Measurements from ENCODE around the gene SH2D2A.
A peak's percentile ranks its signal among the peaks of the same experiment; 100 is the strongest.

The SH2D2A gene

DNA sequence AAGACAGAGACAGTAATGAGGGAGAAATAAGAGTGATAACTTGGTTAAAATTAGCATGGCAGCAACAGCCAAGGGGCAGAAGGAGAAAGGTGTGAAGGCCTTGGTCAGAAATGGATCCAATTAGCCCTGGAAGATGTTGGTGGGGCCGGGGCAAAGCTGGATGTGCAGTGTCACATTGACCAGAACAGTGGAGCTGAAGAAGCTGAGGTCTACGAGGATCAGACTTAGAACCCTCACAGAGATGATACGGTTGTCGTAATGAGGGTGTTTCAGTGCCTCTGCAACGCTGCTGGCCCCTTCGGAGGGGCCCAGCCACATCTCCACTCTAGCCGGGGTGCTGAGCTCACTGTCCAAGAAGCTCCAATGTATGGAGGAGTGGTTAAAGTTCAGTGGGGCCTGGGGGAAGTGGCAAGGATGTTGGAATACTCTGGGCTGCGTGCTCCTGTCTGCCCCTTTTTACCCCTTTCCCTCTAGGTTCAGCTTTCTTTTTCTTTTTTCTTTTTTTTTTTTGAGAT is 14.2 kb downstream of the SH2D2A start:
- H3K4me3 ChIP-seq (ENCODE audit: low read depth, low read length), result no peak overlapping the region
- no peak for TF ChIP-seq MYC (IDR thresholded peaks at IDR 0.05; ENCODE audit: low read depth, low read length)
- TF ChIP-seq, protein P1, sequence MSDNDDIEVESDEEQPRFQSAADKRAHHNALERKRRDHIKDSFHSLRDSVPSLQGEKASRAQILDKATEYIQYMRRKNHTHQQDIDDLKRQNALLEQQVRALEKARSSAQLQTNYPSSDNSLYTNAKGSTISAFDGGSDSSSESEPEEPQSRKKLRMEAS (IDR thresholded peaks at IDR 0.05; ENCODE audit: low read depth, low read length), result no peak
- TF ChIP-seq POLR2A (IDR thresholded peaks at IDR 0.05; ENCODE audit: extremely low read depth, insufficient read length), result no peak
- TF ChIP-seq, protein P2, sequence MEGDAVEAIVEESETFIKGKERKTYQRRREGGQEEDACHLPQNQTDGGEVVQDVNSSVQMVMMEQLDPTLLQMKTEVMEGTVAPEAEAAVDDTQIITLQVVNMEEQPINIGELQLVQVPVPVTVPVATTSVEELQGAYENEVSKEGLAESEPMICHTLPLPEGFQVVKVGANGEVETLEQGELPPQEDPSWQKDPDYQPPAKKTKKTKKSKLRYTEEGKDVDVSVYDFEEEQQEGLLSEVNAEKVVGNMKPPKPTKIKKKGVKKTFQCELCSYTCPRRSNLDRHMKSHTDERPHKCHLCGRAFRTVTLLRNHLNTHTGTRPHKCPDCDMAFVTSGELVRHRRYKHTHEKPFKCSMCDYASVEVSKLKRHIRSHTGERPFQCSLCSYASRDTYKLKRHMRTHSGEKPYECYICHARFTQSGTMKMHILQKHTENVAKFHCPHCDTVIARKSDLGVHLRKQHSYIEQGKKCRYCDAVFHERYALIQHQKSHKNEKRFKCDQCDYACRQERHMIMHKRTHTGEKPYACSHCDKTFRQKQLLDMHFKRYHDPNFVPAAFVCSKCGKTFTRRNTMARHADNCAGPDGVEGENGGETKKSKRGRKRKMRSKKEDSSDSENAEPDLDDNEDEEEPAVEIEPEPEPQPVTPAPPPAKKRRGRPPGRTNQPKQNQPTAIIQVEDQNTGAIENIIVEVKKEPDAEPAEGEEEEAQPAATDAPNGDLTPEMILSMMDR (IDR thresholded peaks at IDR 0.05; ENCODE audit: low read depth, low read length), result no peak
- no peak for DNase-seq (ENCODE audit: low read depth)

DNA sequence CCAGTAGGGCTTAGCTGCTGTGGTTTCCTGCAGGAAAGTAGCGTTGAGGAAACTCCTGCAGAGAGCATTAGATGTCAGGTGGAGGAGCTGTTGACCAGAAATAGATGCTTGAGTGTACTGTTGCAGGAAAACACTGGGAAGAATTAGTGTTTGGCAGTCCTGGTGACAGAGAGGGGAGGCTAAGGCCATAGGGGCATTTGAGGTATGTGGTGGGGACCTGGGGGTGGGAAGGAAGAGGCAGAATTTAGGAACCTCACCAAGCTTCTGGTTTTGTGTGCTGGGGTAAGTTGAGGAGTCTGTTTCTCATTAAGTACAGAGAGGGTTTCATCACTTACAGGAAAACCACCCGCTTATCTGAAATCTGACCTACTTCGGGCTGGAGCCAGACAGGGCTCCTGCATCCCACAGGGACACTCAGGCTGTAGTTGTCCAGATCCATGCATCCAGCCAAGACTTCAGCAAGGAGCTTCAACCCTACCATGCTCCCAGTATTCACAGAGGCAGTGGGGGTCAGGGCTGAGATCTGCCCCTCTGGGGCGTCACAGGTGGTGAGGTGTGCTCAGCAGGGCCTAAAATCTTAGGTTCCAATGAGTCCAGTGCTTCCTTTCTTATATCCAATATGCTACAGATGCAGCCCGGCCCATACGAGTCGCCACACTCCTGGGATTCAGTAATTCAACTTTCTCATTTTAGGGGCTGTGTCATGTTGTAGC is 15.1 kb downstream of the SH2D2A start:
- H3K4me3 ChIP-seq (ENCODE audit: low read depth, low read length), result no peak overlapping the region
- DNase-seq (ENCODE audit: low read depth), result no peak
- TF ChIP-seq MYC (IDR thresholded peaks at IDR 0.05; ENCODE audit: low read depth, low read length), result no peak
- TF ChIP-seq, protein P1 (IDR thresholded peaks at IDR 0.05; ENCODE audit: low read depth, low read length), result no peak
- no peak for TF ChIP-seq POLR2A (IDR thresholded peaks at IDR 0.05; ENCODE audit: extremely low read depth, insufficient read length)
- TF ChIP-seq, protein P2 (IDR thresholded peaks at IDR 0.05; ENCODE audit: low read depth, low read length), result no peak

DNA sequence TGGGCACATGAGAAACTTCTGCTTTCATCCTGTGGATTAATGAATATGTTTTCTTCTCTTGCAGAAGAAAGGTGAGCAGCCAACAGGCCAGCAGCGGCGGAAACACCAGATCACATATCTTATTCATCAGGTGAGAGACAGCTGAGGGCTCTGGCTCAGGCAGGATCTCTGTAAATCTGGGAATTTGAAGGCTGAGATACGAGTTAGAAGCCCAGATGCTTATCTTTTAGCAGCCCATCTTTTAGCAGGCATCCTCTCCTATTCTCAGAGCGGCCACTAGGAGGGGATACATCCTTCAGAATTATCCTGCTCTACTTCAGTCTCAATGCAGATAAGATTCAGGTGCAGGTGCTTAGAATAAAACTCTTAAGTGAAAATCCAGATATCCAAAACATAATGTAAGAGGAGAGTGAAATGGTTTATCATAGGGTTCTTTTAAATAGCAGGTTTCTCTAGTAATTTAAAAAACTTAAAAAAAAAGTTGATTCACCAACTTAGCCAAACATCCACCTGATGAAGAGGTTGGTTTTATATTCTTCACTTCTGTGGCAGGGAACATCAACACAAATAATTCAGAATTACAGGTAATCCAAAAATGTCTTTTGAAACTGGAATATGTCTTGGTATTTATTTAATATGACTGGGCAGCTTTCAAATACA is 19.3 kb downstream of the SH2D2A start:
- peak; percentile 64 for DNase-seq (ENCODE audit: low read depth)
- H3K4me3 ChIP-seq (ENCODE audit: low read depth, low read length), result no peak overlapping the region
- TF ChIP-seq POLR2A (IDR thresholded peaks at IDR 0.05; ENCODE audit: extremely low read depth, insufficient read length) (no peak), MYC (IDR thresholded peaks at IDR 0.05; ENCODE audit: low read depth, low read length) (no peak)
- TF ChIP-seq, protein P2 (IDR thresholded peaks at IDR 0.05; ENCODE audit: low read depth, low read length), result peak; percentile 75
- TF ChIP-seq, protein P1 (IDR thresholded peaks at IDR 0.05; ENCODE audit: low read depth, low read length), result no peak

DNA sequence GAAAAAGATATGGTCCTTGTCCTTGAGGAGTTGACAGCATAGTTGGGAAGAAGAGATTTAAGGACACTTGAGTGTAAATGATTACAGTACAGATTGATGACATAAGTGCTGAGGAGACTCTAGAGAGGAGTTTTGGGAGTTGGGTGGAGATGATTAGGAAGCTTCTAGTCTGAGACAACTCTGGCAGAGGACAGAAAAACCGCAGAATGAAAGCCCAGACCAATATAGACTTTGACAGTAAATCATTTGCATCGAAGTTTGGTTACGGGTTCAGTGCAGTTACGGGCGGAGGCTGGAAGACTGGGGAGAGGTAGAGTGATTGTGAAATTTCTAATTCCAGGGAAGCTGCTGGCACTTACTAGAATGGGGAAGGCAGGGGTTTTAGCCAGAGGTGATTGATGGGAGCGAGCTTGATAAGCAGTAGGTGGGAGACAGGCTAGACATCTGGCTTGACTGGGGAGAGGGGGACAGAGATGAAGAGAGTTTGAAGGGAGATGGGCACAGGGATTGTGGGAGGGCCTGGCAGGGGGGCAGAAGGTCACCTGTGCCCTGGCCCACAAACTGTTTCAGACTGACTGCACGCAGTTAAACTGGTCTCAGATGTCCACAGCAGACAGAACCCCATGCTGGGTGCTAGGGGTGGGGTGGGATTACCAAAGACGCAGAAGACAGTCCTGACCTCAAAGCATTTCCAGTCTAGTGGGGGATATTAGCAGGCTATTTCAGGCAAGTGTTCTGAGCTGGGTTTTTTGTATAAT is 20.1 kb downstream of the SH2D2A start:
- TF ChIP-seq, protein P1 (IDR thresholded peaks at IDR 0.05; ENCODE audit: low read depth, low read length), result no peak
- TF ChIP-seq MYC (IDR thresholded peaks at IDR 0.05; ENCODE audit: low read depth, low read length) (no peak), POLR2A (IDR thresholded peaks at IDR 0.05; ENCODE audit: extremely low read depth, insufficient read length) (no peak)
- TF ChIP-seq, protein P2 (IDR thresholded peaks at IDR 0.05; ENCODE audit: low read depth, low read length), result no peak
- no peak for DNase-seq (ENCODE audit: low read depth)
- no peak overlapping the region for H3K4me3 ChIP-seq (ENCODE audit: low read depth, low read length)

DNA sequence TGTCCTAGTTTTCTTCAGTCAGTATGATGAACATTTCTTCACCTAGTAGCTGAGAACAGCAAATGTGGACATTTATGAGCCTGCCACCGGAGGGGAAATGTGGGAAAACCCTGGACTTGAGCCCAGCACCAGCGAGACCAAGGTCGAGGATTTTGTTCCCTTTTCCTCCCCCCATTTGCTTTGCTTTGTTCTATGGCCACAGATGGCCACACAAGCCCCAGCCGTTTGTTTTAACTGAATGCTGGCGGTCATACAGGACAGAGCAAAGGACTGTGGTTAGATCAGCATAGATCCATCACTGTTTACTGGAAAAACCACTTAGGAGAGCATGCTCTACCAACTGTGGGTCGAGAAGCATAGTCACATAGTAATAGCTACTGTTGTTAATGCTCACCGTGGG is 20.9 kb downstream of the SH2D2A start:
- no peak for DNase-seq (ENCODE audit: low read depth)
- no peak overlapping the region for H3K4me3 ChIP-seq (ENCODE audit: low read depth, low read length)
- TF ChIP-seq, protein P1 (IDR thresholded peaks at IDR 0.05; ENCODE audit: low read depth, low read length), result no peak
- TF ChIP-seq, protein P2 (IDR thresholded peaks at IDR 0.05; ENCODE audit: low read depth, low read length), result no peak
- TF ChIP-seq POLR2A (IDR thresholded peaks at IDR 0.05; ENCODE audit: extremely low read depth, insufficient read length) (no peak), MYC (IDR thresholded peaks at IDR 0.05; ENCODE audit: low read depth, low read length) (no peak)

Data from NB4 (cell line).